ENCODE measurements around the gene TCAF1.

DNA sequence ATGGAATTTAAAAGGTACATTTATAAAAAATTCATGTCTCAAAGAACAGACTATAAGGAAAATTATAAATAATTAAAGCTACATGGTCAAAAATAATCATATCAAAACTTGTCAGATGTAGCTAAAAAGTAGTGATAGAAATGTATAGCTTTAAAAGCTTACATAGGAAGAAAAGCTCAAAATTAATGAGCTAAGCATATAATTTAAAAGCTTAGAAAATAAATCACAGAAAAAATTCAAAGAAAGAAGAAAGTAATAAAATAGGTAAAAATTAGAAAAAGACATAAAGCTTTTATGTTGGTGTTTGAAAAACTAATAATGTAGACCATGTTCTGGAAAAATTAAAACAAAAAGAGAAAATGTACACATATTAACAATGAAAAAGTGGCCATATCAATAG is 5.3 kb downstream of the TCAF1 start:
- TF ChIP-seq EZH2phosphoT487 (IDR thresholded peaks at IDR 0.05; ENCODE audit: low read length) (no peak), EZH2 (optimal IDR thresholded peaks at IDR 0.05; ENCODE audit: low read depth, low read length) (no peak)
- TF ChIP-seq, protein P1, sequence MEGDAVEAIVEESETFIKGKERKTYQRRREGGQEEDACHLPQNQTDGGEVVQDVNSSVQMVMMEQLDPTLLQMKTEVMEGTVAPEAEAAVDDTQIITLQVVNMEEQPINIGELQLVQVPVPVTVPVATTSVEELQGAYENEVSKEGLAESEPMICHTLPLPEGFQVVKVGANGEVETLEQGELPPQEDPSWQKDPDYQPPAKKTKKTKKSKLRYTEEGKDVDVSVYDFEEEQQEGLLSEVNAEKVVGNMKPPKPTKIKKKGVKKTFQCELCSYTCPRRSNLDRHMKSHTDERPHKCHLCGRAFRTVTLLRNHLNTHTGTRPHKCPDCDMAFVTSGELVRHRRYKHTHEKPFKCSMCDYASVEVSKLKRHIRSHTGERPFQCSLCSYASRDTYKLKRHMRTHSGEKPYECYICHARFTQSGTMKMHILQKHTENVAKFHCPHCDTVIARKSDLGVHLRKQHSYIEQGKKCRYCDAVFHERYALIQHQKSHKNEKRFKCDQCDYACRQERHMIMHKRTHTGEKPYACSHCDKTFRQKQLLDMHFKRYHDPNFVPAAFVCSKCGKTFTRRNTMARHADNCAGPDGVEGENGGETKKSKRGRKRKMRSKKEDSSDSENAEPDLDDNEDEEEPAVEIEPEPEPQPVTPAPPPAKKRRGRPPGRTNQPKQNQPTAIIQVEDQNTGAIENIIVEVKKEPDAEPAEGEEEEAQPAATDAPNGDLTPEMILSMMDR (IDR thresholded peaks at IDR 0.05; ENCODE audit: low read length): no peak
